Uterus (tissue), 2 donors: Measurements from ENCODE around the gene OR10C1.

Experiments
- POLR2A ChIP-seq, 2 donors: fragments of 450-650 bp; IDR thresholded peaks; one replicate each; pipeline ENCODE4 v1.6.1; 2016; ENCODE audit warnings: antibody characterized with exemption in 2 of 2, mild to moderate bottlenecking in 1 of 2, moderate library complexity in 1 of 2
- TF ChIP-seq, protein P1 (sequence below), 4 experiments: fragments of 200-600 bp in 2 of 4; fragments of 450-650 bp in 2 of 4; sonication (generic) in 2 of 4; IDR thresholded peaks; one replicate each; pipeline ENCODE4 v1.5.1; 2016 to 2019; ENCODE audit warnings: antibody characterized with exemption in 4 of 4, mild to moderate bottlenecking in 2 of 4, moderate library complexity in 1 of 4

DNA sequence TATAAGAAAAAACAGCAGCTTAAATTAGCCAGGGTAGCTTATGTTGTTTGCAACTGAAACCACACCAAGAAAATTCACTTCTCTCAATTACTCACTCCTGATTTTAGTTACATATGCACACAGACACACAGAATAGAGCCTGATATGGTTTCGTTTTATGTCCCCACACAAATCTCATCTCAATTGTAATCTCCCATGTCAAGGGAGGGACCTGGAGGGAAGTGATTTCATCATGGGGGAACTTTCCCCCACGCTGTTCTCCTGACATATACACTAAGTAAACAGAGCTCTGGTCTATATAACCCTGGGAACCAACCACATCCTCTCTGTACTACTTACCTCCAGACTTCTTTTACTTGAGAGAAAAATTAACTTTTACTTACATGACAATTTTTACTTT is 14.5 kb upstream of the OR10C1 start:
- TF ChIP-seq, protein P1, sequence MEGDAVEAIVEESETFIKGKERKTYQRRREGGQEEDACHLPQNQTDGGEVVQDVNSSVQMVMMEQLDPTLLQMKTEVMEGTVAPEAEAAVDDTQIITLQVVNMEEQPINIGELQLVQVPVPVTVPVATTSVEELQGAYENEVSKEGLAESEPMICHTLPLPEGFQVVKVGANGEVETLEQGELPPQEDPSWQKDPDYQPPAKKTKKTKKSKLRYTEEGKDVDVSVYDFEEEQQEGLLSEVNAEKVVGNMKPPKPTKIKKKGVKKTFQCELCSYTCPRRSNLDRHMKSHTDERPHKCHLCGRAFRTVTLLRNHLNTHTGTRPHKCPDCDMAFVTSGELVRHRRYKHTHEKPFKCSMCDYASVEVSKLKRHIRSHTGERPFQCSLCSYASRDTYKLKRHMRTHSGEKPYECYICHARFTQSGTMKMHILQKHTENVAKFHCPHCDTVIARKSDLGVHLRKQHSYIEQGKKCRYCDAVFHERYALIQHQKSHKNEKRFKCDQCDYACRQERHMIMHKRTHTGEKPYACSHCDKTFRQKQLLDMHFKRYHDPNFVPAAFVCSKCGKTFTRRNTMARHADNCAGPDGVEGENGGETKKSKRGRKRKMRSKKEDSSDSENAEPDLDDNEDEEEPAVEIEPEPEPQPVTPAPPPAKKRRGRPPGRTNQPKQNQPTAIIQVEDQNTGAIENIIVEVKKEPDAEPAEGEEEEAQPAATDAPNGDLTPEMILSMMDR (IDR thresholded peaks at IDR 0.05): no peak
- no peak for TF ChIP-seq POLR2A (IDR thresholded peaks at IDR 0.05)
